ENCODE data around the gene SLC25A18. TPM values are rescaled to one million over a fixed set of nuclear protein-coding genes. Genes with fewer than 3 reads are reported as not detected.
"Not testable (repeated sequence)": the region's sequence is repeated elsewhere in the genome, so short reads cannot be mapped to it uniquely, and the experiment has no call there.

SLC25A18 gene
- total RNA-seq, 1 donor from 2014 or later: 0.53 TPM

GRCh38 chr22:17566016-17566687 is 2.9 kb downstream of the SLC25A18 start:
- ATAC-seq; DNase-seq (ENCODE audit: low spot score); intact Hi-C loops (cut with DNase I): not testable (repeated sequence)

- intact Hi-C loops (cut with DNase I): no loop called here
- DNase-seq (ENCODE audit: low spot score) (no peak), ATAC-seq (no peak)
These were observed 3.5 kb downstream of the SLC25A18 start for GRCh38 chr22:17566776-17567175.

GRCh38 chr22:17569971-17570511 is 6.7 kb downstream of the SLC25A18 start:
- DNase-seq (ENCODE audit: low spot score): no peak
- peak; percentile 47 for ATAC-seq
- intact Hi-C loops (cut with DNase I): no loop called here

GRCh38 chr22:17570851-17571631 is 7.7 kb downstream of the SLC25A18 start:
- DNase-seq (ENCODE audit: low spot score) (peak; percentile 67), ATAC-seq (peak; percentile 92)
- intact Hi-C loops (cut with DNase I): no loop called here

GRCh38 chr22:17575151-17575550 is 11.9 kb downstream of the SLC25A18 start:
- intact Hi-C loops (cut with DNase I): no loop called here
- DNase-seq (ENCODE audit: low spot score): no peak
- ATAC-seq: no peak

- DNase-seq (ENCODE audit: low spot score) (no peak), ATAC-seq (no peak)
- intact Hi-C loops (cut with DNase I): no loop called here
These were observed 12.4 kb downstream of the SLC25A18 start for GRCh38 chr22:17575681-17576080.

- ATAC-seq: no peak
- intact Hi-C loops (cut with DNase I): no loop called here
- DNase-seq (ENCODE audit: low spot score): no peak
These were observed 13.2 kb downstream of the SLC25A18 start for GRCh38 chr22:17576470-17576869.

- peak; percentile 75 for DNase-seq (ENCODE audit: low spot score)
- peak; percentile 64 for ATAC-seq
- intact Hi-C loops (cut with DNase I): no loop called here
These were observed 14.9 kb downstream of the SLC25A18 start for GRCh38 chr22:17578136-17578754.

GRCh38 chr22:17579535-17579981 is 16.3 kb downstream of the SLC25A18 start:
- intact Hi-C loops (cut with DNase I): no loop called here
- no peak for DNase-seq (ENCODE audit: low spot score)
- ATAC-seq: no peak

GRCh38 chr22:17580441-17581031 is 17.2 kb downstream of the SLC25A18 start:
- DNase-seq (ENCODE audit: low spot score): no peak
- ATAC-seq: no peak
- intact Hi-C loops (cut with DNase I): no loop called here

GRCh38 chr22:17581056-17581455 is 17.8 kb downstream of the SLC25A18 start:
- intact Hi-C loops (cut with DNase I): no loop called here
- ATAC-seq: no peak
- DNase-seq (ENCODE audit: low spot score): no peak

GRCh38 chr22:17581631-17582030 is 18.3 kb downstream of the SLC25A18 start:
- ATAC-seq: no peak
- no peak for DNase-seq (ENCODE audit: low spot score)
- intact Hi-C loops (cut with DNase I): no loop called here

- intact Hi-C loops (cut with DNase I): no loop called here
- no peak for ATAC-seq
- DNase-seq (ENCODE audit: low spot score): no peak
These were observed 19.9 kb downstream of the SLC25A18 start for GRCh38 chr22:17583151-17583550.

GRCh38 chr22:17586831-17587440 is 23.6 kb downstream of the SLC25A18 start:
- intact Hi-C loops (cut with DNase I): no loop called here
- DNase-seq (ENCODE audit: low spot score) (no peak), ATAC-seq (no peak)

GRCh38 chr22:17587629-17588028 is 24.3 kb downstream of the SLC25A18 start:
- intact Hi-C loops (cut with DNase I): no loop called here
- DNase-seq (ENCODE audit: low spot score): no peak
- no peak for ATAC-seq

GRCh38 chr22:17588606-17589005 is 25.3 kb downstream of the SLC25A18 start:
- ATAC-seq (no peak), DNase-seq (ENCODE audit: low spot score) (no peak)
- intact Hi-C loops (cut with DNase I): no loop called here

GRCh38 chr22:17589810-17590375 is 26.6 kb downstream of the SLC25A18 start:
- DNase-seq (ENCODE audit: low spot score): no peak
- intact Hi-C loops (cut with DNase I): no loop called here
- no peak for ATAC-seq

- DNase-seq (ENCODE audit: low spot score) (no peak), ATAC-seq (no peak)
- intact Hi-C loops (cut with DNase I): no loop called here
These were observed 27.3 kb downstream of the SLC25A18 start for GRCh38 chr22:17590586-17590985.

- DNase-seq (ENCODE audit: low spot score) (no peak), ATAC-seq (no peak)
- intact Hi-C loops (cut with DNase I): no loop called here
These were observed 28.9 kb downstream of the SLC25A18 start for GRCh38 chr22:17592201-17592600.

Measured in sciatic nerve (tissue), 2 donors.